Smooth muscle cell (in vitro differentiated cells): ENCODE data around the gene TBC1D5. TPM values are rescaled to one million over a fixed set of nuclear protein-coding genes. Genes with fewer than 3 reads are reported as not detected.

Experiments
- DNase-seq: peaks from one replicate; lab custom pipeline; 2025; ENCODE audit not compliant: unreplicated experiment; lab: John Stamatoyannopoulos, UW
- H2AFZ ChIP-seq: fragments of 200-600 bp; sonication (generic); 2 replicates; pipeline ENCODE4 v1.6.0; 2016; ENCODE audit warnings: antibody characterized with exemption, low read depth, mild to moderate bottlenecking
- H3F3A ChIP-seq: fragments of 200-600 bp; sonication (generic); 2 replicates; pipeline ENCODE4 v1.6.0; 2017; ENCODE audit warnings: antibody characterized with exemption, low read depth
- H3K27ac ChIP-seq: fragments of 200-600 bp; sonication (generic); 2 replicates; pipeline ENCODE4 v1.5.1; 2016; ENCODE audit warnings: low read depth, mild to moderate bottlenecking
- H3K27me3 ChIP-seq: fragments of 200-600 bp; sonication (generic); 2 replicates; pipeline ENCODE4 v1.6.1; 2016; ENCODE audit warnings: low read depth, mild to moderate bottlenecking
- H3K36me3 ChIP-seq: fragments of 200-600 bp; sonication (generic); 2 replicates; pipeline ENCODE4 v1.5.1; 2016; ENCODE audit warnings: low read depth
- H3K4me1 ChIP-seq: fragments of 200-600 bp; sonication (generic); 2 replicates; pipeline ENCODE4 v1.5.1; 2016; ENCODE audit warnings: low read depth
- H3K4me2 ChIP-seq: fragments of 200-600 bp; sonication (generic); 2 replicates; pipeline ENCODE4 v1.6.0; 2016; ENCODE audit warnings: mild to moderate bottlenecking
- H3K4me3 ChIP-seq: fragments of 200-600 bp; sonication (generic); 2 replicates; pipeline ENCODE4 v1.5.1; 2016; ENCODE audit warnings: mild to moderate bottlenecking
- H3K79me2 ChIP-seq: fragments of 200-600 bp; sonication (generic); 2 replicates; pipeline ENCODE4 v1.6.0; 2016; ENCODE audit warnings: low read depth, mild to moderate bottlenecking
- H3K9ac ChIP-seq: fragments of 200-600 bp; sonication (generic); 2 replicates; pipeline ENCODE4 v1.6.0; 2016; ENCODE audit warnings: low read depth
- H3K9me3 ChIP-seq: fragments of 200-600 bp; sonication (generic); replicated peaks from 2 replicates; pipeline ENCODE4 v1.5.1; 2016; ENCODE audit warnings: low read depth
- H4K20me1 ChIP-seq: fragments of 200-600 bp; sonication (generic); 2 replicates; pipeline ENCODE4 v1.6.0; 2016; ENCODE audit warnings: low read depth
- CTCF ChIP-seq: fragments of 200-600 bp; sonication (generic); IDR thresholded peaks from 2 replicates; pipeline ENCODE4 v1.5.1; 2017; ENCODE audit warnings: borderline replicate concordance, mild to moderate bottlenecking, antibody characterized with exemption; ENCODE audit not compliant: insufficient read depth, poor library complexity, severe bottlenecking
- WGBS: methylation state at CpG from one replicate; pipeline ENCODE4 v1.1.7; 2016; ENCODE audit warnings: low lambda C conversion rate; 5-methylcytosine and 5-hydroxymethylcytosine counted together
- polyA plus RNA-seq: library from polyadenylated mRNA; unstranded; fragments of >200 nt; fragmentation: Nextera tagmentation; extraction: Ambion mirVana; gene quantifications from 2 replicates; pipeline ENCODE4 v1.2.1, GENCODE V29; 2016
- total RNA-seq: library from RNA; depleted of rRNA; stranded (reverse); fragments of >200 nt; gene quantifications from 2 replicates; pipeline ENCODE4 v1.2.3, GENCODE V29; 2014

TBC1D5 gene
- total and polyA plus RNA-seq, 2 experiments from 2014 or later: 14.6 to 35.3 TPM

- Histone ChIP-seq H4K20me1 (no peaks in the 10 kb centered on the region), H3K36me3 (no peaks in the 10 kb centered on the region), H3K9ac (no peak overlapping the region), H3K27ac (no peak overlapping the region), H3K4me2 (no peak overlapping the region), H3K4me3 (no peak overlapping the region), H2AFZ (no peak overlapping the region), H3F3A (no peaks in the 10 kb centered on the region), H3K9me3 (no peaks in the 10 kb centered on the region), H3K27me3 (no peaks in the 10 kb centered on the region), H3K4me1 (peaks cover 17% of the 10 kb centered on the region), H3K79me2 (no peaks in the 10 kb centered on the region)
- 90% methylated on average over 2 of the region's 2 CpGs for WGBS
- no peak for DNase-seq
- TF ChIP-seq CTCF: no peak
Measured at GRCh38 chr3:17192995-17193394, 549.4 kb downstream of the TBC1D5 start.

DNA sequence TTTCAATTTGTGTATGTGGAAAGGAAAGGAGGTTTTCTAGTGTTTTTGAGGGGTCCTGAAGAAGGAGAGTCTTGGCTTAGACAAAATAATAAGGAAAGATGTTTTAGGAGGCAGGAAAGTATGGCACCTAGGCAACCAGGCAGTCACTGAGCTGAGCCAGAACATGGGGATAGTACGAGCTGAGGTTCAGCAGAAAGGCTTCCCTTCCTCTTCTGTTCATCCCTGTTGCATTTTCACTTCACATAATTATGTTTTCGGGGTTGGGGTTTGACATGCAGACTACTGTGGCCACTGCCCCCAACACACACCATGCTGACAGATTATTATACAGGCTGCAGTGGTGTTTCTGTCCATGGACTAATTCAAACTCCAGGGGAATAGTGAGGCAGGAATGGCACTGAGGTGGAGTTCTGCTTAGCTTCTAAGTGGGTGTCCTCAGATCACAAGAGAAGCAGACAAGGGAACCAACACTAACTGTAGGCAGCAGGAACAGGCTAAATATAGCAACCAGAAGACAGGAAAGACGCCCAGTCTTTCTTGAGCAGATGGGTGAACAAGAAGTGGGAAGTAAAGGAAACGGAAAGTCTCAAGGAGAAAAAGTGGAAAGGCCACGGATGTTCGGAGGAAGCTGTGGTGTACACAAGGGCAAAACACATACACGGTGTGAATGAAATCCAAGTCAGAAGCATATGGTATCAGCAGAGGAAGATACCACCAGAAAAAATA lies 551.9 kb downstream of the TBC1D5 start:
- Histone ChIP-seq H3F3A (no peaks in the 10 kb centered on the region), H3K9me3 (no peaks in the 10 kb centered on the region), H2AFZ (no peak overlapping the region), H3K4me3 (no peak overlapping the region), H3K9ac (no peak overlapping the region), H3K36me3 (no peaks in the 10 kb centered on the region), H3K4me2 (no peak overlapping the region), H3K27ac (no peak overlapping the region), H3K4me1 (peaks cover 12% of the 10 kb centered on the region), H3K27me3 (no peaks in the 10 kb centered on the region), H3K79me2 (no peaks in the 10 kb centered on the region), H4K20me1 (no peaks in the 10 kb centered on the region)
- TF ChIP-seq CTCF: no peak
- 80% methylated on average over 7 of the region's 7 CpGs for WGBS
- DNase-seq: no peak

DNA sequence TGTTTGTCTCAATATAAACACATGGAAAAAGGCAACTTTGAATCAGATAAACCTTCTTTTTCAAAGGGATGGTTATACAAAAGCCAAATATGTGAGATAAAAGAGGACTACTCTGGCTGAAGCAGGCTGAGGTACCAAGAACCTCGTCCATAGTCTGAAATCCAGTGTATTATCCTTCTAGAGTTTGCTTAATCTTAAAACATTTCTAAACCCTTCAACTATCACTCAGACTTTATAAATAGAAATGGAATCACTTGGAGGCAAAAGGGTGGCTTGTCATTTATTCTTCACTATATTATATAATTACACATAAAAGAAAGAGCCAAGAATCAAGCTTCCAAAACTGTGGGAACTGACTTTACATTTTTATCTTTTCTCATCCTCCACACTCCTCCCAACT lies 554.1 kb downstream of the TBC1D5 start:
- 87% methylated on average over 1 of the region's 1 CpG for WGBS
- Histone ChIP-seq H3K4me1 (peaks cover 8% of the 10 kb centered on the region), H3K79me2 (no peaks in the 10 kb centered on the region), H3K9me3 (no peaks in the 10 kb centered on the region), H3K4me3 (no peak overlapping the region), H3K9ac (no peak overlapping the region), H3F3A (no peaks in the 10 kb centered on the region), H3K27me3 (no peaks in the 10 kb centered on the region), H3K36me3 (no peaks in the 10 kb centered on the region), H3K27ac (no peak overlapping the region), H4K20me1 (no peaks in the 10 kb centered on the region), H3K4me2 (no peak overlapping the region), H2AFZ (no peak overlapping the region)
- no peak for DNase-seq
- TF ChIP-seq CTCF: no peak

DNA sequence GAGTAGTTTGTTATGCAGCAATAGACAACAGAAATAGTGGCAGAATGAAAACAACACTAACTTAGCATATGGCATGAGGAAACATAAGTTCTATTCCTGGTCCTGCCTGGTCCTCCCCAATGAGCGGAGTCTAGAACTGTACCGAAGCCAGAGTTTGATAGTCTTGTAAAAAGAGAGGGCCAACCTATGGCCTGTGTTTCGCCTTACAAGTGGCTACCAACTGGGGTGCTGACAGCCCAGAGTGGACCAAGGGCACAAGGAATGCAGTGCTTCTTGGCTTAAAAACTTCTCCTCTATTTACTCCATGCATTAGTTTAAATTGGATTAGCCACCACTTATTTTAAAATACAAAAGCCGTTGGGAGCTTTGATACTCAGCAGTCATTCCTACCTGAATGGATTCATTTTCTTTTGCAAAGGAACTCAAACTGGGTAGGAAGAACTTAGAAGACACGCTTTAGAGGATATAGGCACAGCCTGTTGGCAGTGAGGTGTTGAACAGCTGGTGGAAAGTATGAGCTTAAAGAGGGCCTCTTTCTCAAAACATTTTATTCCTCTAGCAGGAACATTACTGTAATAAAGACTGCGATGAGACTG lies 554.7 kb downstream of the TBC1D5 start:
- Histone ChIP-seq H3F3A (no peaks in the 10 kb centered on the region), H3K27me3 (no peaks in the 10 kb centered on the region), H3K4me2 (no peak overlapping the region), H3K79me2 (no peaks in the 10 kb centered on the region), H4K20me1 (no peaks in the 10 kb centered on the region), H3K27ac (no peak overlapping the region), H3K36me3 (no peaks in the 10 kb centered on the region), H3K9ac (no peak overlapping the region), H2AFZ (no peak overlapping the region), H3K9me3 (no peaks in the 10 kb centered on the region), H3K4me3 (no peak overlapping the region), H3K4me1 (peaks cover 13% of the 10 kb centered on the region)
- WGBS: 87% methylated on average over 6 of the region's 6 CpGs
- DNase-seq: no peak
- TF ChIP-seq CTCF: no peak
